ENCODE results near the gene MTMR8. TPM values are rescaled to one million over a fixed set of nuclear protein-coding genes. Genes with fewer than 3 reads are reported as not detected.
A peak's percentile ranks its signal among the peaks of the same experiment; 100 is the strongest.

The MTMR8 gene
- total RNA-seq, 1 donor from 2014 or later = 3.5 TPM

GRCh38 chrX:64306712-64307111, 88.5 kb downstream of the MTMR8 start:
- no peak for DNase-seq

- no peak for DNase-seq
Observed at GRCh38 chrX:64291123-64291522, 104.1 kb downstream of the MTMR8 start.

GRCh38 chrX:64265265-64265664, 130.0 kb downstream of the MTMR8 start:
- DNase-seq = peak; percentile 12

GRCh38 chrX:64230123-64230970, 164.9 kb downstream of the MTMR8 start, which contains the start of gene ASB12:
ASB12 (minus strand) TSS chrX:64230607; CDS start chrX:64225650, 4,957 bp downstream.
- peak; percentile 30 for DNase-seq

- DNase-seq = no peak
Observed at GRCh38 chrX:64229154-64229553, 166.1 kb downstream of the MTMR8 start.

Other genes starting within 250 kb of the MTMR8 start
- 11.6 TPM for gene AMER1, start 189.7 kb downstream of the MTMR8 start, total RNA-seq
- 5.7 TPM for gene ASB12, start 164.8 kb downstream of the MTMR8 start, total RNA-seq